ENCODE data around the gene ZNRF4. TPM values are rescaled to one million over a fixed set of nuclear protein-coding genes. Genes with fewer than 3 reads are reported as not detected.

ZNRF4 gene
- total and polyA plus RNA-seq, 2 donors (not counting 3 experiments of a cell fraction or from before 2014, with no cell fraction given), result not detected

DNA sequence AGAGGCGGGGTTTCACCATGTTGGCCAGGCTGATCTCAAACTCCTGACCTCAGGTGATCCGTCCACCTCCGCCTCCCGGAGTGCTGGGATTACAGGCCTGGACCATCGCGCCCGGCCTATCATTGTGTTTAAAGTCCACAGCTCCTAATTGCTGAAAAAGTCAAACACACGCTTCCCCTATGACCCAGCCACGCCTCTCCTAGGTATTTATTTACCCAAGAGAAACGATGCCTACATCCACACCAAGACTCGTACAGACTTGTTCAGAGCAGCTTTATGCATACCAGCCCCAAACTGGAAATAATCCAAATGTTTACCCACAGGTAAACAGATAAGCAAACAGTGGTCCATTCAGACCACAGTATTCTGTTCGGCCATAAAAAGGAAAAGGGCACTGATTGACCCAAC lies 15.1 kb downstream of the ZNRF4 start:
- no peak for TF ChIP-seq JUN (IDR thresholded peaks at IDR 0.05; ENCODE audit: borderline replicate concordance, insufficient read depth, insufficient read length, low read depth)

DNA sequence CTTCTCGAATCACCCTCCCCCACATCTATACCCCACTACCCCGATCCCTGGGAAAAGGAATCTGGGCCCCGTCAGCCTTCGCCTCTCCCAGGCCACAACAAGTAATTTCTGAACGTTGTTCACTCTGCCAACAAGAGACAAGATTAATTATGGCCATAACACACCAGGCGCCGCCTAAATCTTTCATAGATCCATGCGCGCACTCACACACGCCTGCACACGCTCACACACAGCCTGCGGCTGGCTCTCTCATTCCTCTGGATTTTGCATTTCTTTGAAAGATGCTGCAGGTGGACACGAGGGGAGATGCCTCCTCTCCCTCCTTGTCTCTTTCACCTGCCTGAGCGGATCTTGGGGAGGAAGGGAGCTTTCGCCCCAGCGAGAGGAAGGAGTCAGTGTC lies 17.1 kb downstream of the ZNRF4 start:
- POLR2A ChIA-PET, result no interaction called here
- CTCF ChIA-PET, result no interaction called here
- Histone ChIP-seq H3K27ac (ENCODE audit: insufficient read depth, low read depth, low read length) (no peak overlapping the region), H3K4me3 (replicated peaks in 1 of 3; ENCODE audit: insufficient read depth in 1 of 3, low read depth in 1 of 3, low read length in 3 of 3) (no peak overlapping the region), H3K4me1 (ENCODE audit: control insufficient read depth, extremely low read depth, insufficient read depth, low read length) (no peaks in the 10 kb centered on the region), H2AFZ (ENCODE audit: low read depth, low read length) (no peak overlapping the region), H3K27me3 (ENCODE audit: control insufficient read depth in 2 of 2, insufficient read depth in 2 of 2, low read length in 2 of 2) (no peaks in the 10 kb centered on the region), H3K9ac (replicated peaks; ENCODE audit: extremely low read depth, insufficient read depth, low read length) (no peak overlapping the region), H3K79me2 (ENCODE audit: control insufficient read depth, insufficient read depth, low read length) (no peaks in the 10 kb centered on the region), H3K9me3 (replicated peaks; ENCODE audit: control insufficient read depth, insufficient read depth, low read length) (no peaks in the 10 kb centered on the region), H4K20me1 (replicated peaks; ENCODE audit: control insufficient read depth, extremely low read depth, insufficient read depth, low read length) (no peaks in the 10 kb centered on the region), H3K9me1 (replicated peaks; ENCODE audit: control insufficient read depth, extremely low read depth, insufficient read depth, low read length) (no peaks in the 10 kb centered on the region), H3K36me3 (ENCODE audit: control insufficient read depth in 2 of 2, extremely low read depth in 1 of 2, insufficient read depth in 2 of 2, low read length in 2 of 2) (no peaks in the 10 kb centered on the region), H3K4me2 (ENCODE audit: insufficient read depth, low read length) (no peak overlapping the region)
- intact Hi-C loops (cut with micrococcal nuclease) (no loop called here), dilution Hi-C loops (cut with MboI; ENCODE audit: extremely low pct_ligation_motif_present, low sequenced_read_pairs) (no loop called here)
- TF ChIP-seq, protein P1, sequence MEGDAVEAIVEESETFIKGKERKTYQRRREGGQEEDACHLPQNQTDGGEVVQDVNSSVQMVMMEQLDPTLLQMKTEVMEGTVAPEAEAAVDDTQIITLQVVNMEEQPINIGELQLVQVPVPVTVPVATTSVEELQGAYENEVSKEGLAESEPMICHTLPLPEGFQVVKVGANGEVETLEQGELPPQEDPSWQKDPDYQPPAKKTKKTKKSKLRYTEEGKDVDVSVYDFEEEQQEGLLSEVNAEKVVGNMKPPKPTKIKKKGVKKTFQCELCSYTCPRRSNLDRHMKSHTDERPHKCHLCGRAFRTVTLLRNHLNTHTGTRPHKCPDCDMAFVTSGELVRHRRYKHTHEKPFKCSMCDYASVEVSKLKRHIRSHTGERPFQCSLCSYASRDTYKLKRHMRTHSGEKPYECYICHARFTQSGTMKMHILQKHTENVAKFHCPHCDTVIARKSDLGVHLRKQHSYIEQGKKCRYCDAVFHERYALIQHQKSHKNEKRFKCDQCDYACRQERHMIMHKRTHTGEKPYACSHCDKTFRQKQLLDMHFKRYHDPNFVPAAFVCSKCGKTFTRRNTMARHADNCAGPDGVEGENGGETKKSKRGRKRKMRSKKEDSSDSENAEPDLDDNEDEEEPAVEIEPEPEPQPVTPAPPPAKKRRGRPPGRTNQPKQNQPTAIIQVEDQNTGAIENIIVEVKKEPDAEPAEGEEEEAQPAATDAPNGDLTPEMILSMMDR (IDR thresholded peaks at IDR 0.05; ENCODE audit: extremely low read depth in 1 of 2, insufficient read depth in 1 of 2, low read depth in 1 of 2, low read length in 2 of 2), result no peak
- TF ChIP-seq GATA2 (IDR thresholded peaks at IDR 0.05; ENCODE audit: insufficient read depth, insufficient read length, low read depth, low read length) (no peak), JUN (IDR thresholded peaks at IDR 0.05; ENCODE audit: borderline replicate concordance, insufficient read depth, insufficient read length, low read depth) (no peak), POLR2AphosphoS5 (IDR thresholded peaks at IDR 0.05; ENCODE audit: insufficient read depth, low read depth, low read length) (no peak), EZH2 (IDR thresholded peaks at IDR 0.05; ENCODE audit: borderline replicate concordance, low read depth, low read length, severe bottlenecking) (no peak), MYC (IDR thresholded peaks at IDR 0.05; ENCODE audit: low read depth, low read length) (no peak), POLR2A (IDR thresholded peaks at IDR 0.05; ENCODE audit: low read depth, low read length) (no peak), FOS (IDR thresholded peaks at IDR 0.05; ENCODE audit: borderline replicate concordance, insufficient read depth, low read length) (no peak)
- TF ChIP-seq, protein P2, sequence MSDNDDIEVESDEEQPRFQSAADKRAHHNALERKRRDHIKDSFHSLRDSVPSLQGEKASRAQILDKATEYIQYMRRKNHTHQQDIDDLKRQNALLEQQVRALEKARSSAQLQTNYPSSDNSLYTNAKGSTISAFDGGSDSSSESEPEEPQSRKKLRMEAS (IDR thresholded peaks at IDR 0.05; ENCODE audit: insufficient read depth, insufficient read length), result no peak
- BruUV-seq (replicated peaks), result no TSS peak
- no peak for DNase-seq (ENCODE audit: low read depth, low spot score)
- no peak for FAIRE-seq

More for the DNA sequence above, 15.1 kb downstream of the ZNRF4 start:
- Histone ChIP-seq H3K4me1 (ENCODE audit: control insufficient read depth, extremely low read depth, insufficient read depth, low read length) (no peaks in the 10 kb centered on the region), H3K9me1 (replicated peaks; ENCODE audit: control insufficient read depth, extremely low read depth, insufficient read depth, low read length) (no peaks in the 10 kb centered on the region), H4K20me1 (replicated peaks; ENCODE audit: control insufficient read depth, extremely low read depth, insufficient read depth, low read length) (no peaks in the 10 kb centered on the region), H3K9ac (replicated peaks; ENCODE audit: extremely low read depth, insufficient read depth, low read length) (no peak overlapping the region), H3K4me3 (replicated peaks in 1 of 3; ENCODE audit: insufficient read depth in 1 of 3, low read depth in 1 of 3, low read length in 3 of 3) (no peak overlapping the region), H3K36me3 (ENCODE audit: control insufficient read depth in 2 of 2, extremely low read depth in 1 of 2, insufficient read depth in 2 of 2, low read length in 2 of 2) (no peaks in the 10 kb centered on the region), H2AFZ (ENCODE audit: low read depth, low read length) (no peak overlapping the region), H3K27me3 (ENCODE audit: control insufficient read depth in 2 of 2, insufficient read depth in 2 of 2, low read length in 2 of 2) (no peaks in the 10 kb centered on the region), H3K4me2 (ENCODE audit: insufficient read depth, low read length) (no peak overlapping the region), H3K27ac (ENCODE audit: insufficient read depth, low read depth, low read length) (no peak overlapping the region), H3K79me2 (ENCODE audit: control insufficient read depth, insufficient read depth, low read length) (no peaks in the 10 kb centered on the region), H3K9me3 (replicated peaks; ENCODE audit: control insufficient read depth, insufficient read depth, low read length) (no peaks in the 10 kb centered on the region)
- BruUV-seq (replicated peaks), result no TSS peak
- CTCF ChIA-PET, result no interaction called here
- POLR2A ChIA-PET, result no interaction called here
- dilution Hi-C loops (cut with MboI; ENCODE audit: extremely low pct_ligation_motif_present, low sequenced_read_pairs) (no loop called here), intact Hi-C loops (cut with micrococcal nuclease) (no loop called here)
- no peak for DNase-seq (ENCODE audit: low read depth, low spot score)
- no peak for FAIRE-seq
